ENCODE data around the gene PUSL1. TPM values are rescaled to one million over a fixed set of nuclear protein-coding genes. Genes with fewer than 3 reads are reported as not detected.

PUSL1 gene
- total and polyA plus RNA-seq, 2 of the 13 experiments (the other 11 are each of a cell fraction or from before 2014, with no cell fraction given), result 8.3 to 22.2 TPM

- TF ChIP-seq KDM2A (CRISPR knock-in tag; IDR thresholded peaks at IDR 0.05; ENCODE audit: borderline replicate concordance, low read depth) (peak; percentile 34; the same call in 1 of the 2 replicates), FIP1L1 (IDR thresholded peaks at IDR 0.05; ENCODE audit: borderline replicate concordance, insufficient read depth, low read depth, low read length) (no peak), ZGPAT (CRISPR knock-in tag; IDR thresholded peaks at IDR 0.05) (no peak), ZNF138 (CRISPR knock-in tag; IDR thresholded peaks at IDR 0.05; ENCODE audit: low read depth) (no peak), HOXA7 (CRISPR knock-in tag; IDR thresholded peaks at IDR 0.05) (no peak), SNRNP70 (IDR thresholded peaks at IDR 0.05; ENCODE audit: low read depth, low read length) (no peak)
Observed at GRCh38 chr1:1290238-1290731, 18.1 kb upstream of the PUSL1 start (continued).

- in situ Hi-C loops (cut with HindIII; ENCODE audit: extremely low pct_ligation_motif_present, low pct_unique_long_range_greater_than_20kb), result no loop called here
Observed at GRCh38 chr1:1291023-1291528, 17.3 kb upstream of the PUSL1 start.

More at GRCh38 chr1:1291023-1291528, 17.3 kb upstream of the PUSL1 start:
- Histone ChIP-seq H3K9me3 (ENCODE audit: low read length) (no peaks in the 10 kb centered on the region), H3K27ac (ENCODE audit: extremely low read length, insufficient read depth, low read length) (no peak overlapping the region), H3K4me1 (ENCODE audit: insufficient read depth, low read length) (peaks cover 18% of the 10 kb centered on the region), H4K20me1 (ENCODE audit: insufficient read depth, low read length) (no peaks in the 10 kb centered on the region), H3K36me3 (replicated peaks in 1 of 2; ENCODE audit: control insufficient read depth in 1 of 2, insufficient read depth in 2 of 2, low read length in 2 of 2) (no peaks in the 10 kb centered on the region; a peak in 1 of 5 replicates), H3K79me2 (ENCODE audit: insufficient read depth, low read length) (no peaks in the 10 kb centered on the region), H3K27me3 (ENCODE audit: control insufficient read depth in 1 of 2, insufficient read depth in 2 of 2, low read length in 2 of 2) (no peaks in the 10 kb centered on the region), H3K4me2 (ENCODE audit: low read depth, low read length) (no peak overlapping the region), H3K9ac (ENCODE audit: insufficient read depth, low read depth, low read length) (no peak overlapping the region), H3K4me3 (replicated peaks in 1 of 3; ENCODE audit: insufficient read depth in 1 of 3, low read depth in 2 of 3, low read length in 3 of 3) (no peak overlapping the region), H2AFZ (ENCODE audit: low read length) (no peak overlapping the region)
- 88% methylated on average over 7 of the region's 28 CpGs for WGBS (ENCODE audit: low lambda C conversion rate)
- CTCF ChIA-PET (ENCODE audit: low intra/inter-chr PET ratio, low total read pairs), result interaction anchor here (1.5 kb wide), 1 partner anchor 169 kb away, joined by 4 read pairs; no protein-coding TSS in a partner anchor
- BruUV-seq (replicated peaks), result no TSS peak
- FAIRE-seq (no peak), DNase-seq (ENCODE audit: low spot score) (no peak), ATAC-seq (peak; percentile 3; the same call in 2 of the 3 replicates)
- TF ChIP-seq AGO1 (IDR thresholded peaks at IDR 0.05; ENCODE audit: low read depth, low read length, poor library complexity, severe bottlenecking) (peak; percentile 93), DMTF1 (CRISPR knock-in tag; IDR thresholded peaks at IDR 0.05) (no peak), TCF12 (IDR thresholded peaks at IDR 0.05) (no peak), TCF12 (CRISPR knock-in tag; IDR thresholded peaks at IDR 0.05) (0 out of 2 replicates have a peak, but pooled peaks have one; percentile 5)
- intact Hi-C loops (cut with micrococcal nuclease; ENCODE audit: unreplicated experiment), result loop anchor here (5.0 kb wide), 1 partner anchor 169 kb away; no protein-coding TSS in a partner anchor
- POLR2A ChIA-PET, result interaction anchor here (1.0 to 2.0 kb wide), 4 partner anchors 9 to 168 kb away, joined by 5 to 6 read pairs (median 6); partner anchors contain the start of gene UBE2J2

Measured in HepG2 (cell line).